PFSK-1 (cell line): ENCODE results near the gene IGSF5.

Experiments
- FOXP2 ChIP-seq: optimal IDR thresholded peaks from 2 replicates; pipeline ENCODE3; 2011; ENCODE audit warnings: borderline replicate concordance, control low read depth, inconsistent platforms; ENCODE audit not compliant: insufficient read depth; ENCODE audit errors: extremely low read length, extremely low read depth
- POLR2AphosphoS5 ChIP-seq: IDR thresholded peaks from 2 replicates; pipeline ENCODE4 v1.6.1; 2012; ENCODE audit warnings: low read depth, mild to moderate bottlenecking, control low read depth, low read length, moderate library complexity
- REST ChIP-seq, 2 experiments: IDR thresholded peaks; 2 replicates each; pipeline versions ENCODE4 v1.6.1 to v1.8.0; 2011 to 2012; ENCODE audit warnings: low read depth in 2 of 2, low read length in 2 of 2, control low read depth in 1 of 2, inconsistent platforms in 1 of 2, mild to moderate bottlenecking in 1 of 2, moderate library complexity in 1 of 2; ENCODE audit not compliant: insufficient read depth in 1 of 2
- SIN3A ChIP-seq: IDR thresholded peaks from 2 replicates; pipeline ENCODE4 v1.6.1; 2012; ENCODE audit warnings: mild to moderate bottlenecking, low read length, moderate library complexity, borderline replicate concordance; ENCODE audit not compliant: insufficient read depth
- TAF1 ChIP-seq: IDR thresholded peaks from 2 replicates; pipeline ENCODE4 v1.6.1; 2012; ENCODE audit warnings: low read length, control low read depth, borderline replicate concordance; ENCODE audit not compliant: insufficient read depth

IGSF5 gene

GRCh38 chr21:39802217-39802616, 57.2 kb downstream of the IGSF5 start:
- TF ChIP-seq SIN3A (no peak), POLR2AphosphoS5 (no peak), TAF1 (no peak), FOXP2 (no peak), REST (IDR thresholded peaks at IDR 0.05; ENCODE audit: insufficient read depth in 1 of 2, low read depth in 2 of 2, low read length in 2 of 2) (no peak)

- TF ChIP-seq SIN3A, result no peak
- no peak for TF ChIP-seq POLR2AphosphoS5
- TF ChIP-seq TAF1, result no peak
- TF ChIP-seq FOXP2, result no peak
- TF ChIP-seq REST (IDR thresholded peaks at IDR 0.05; ENCODE audit: insufficient read depth in 1 of 2, low read depth in 2 of 2, low read length in 2 of 2), result no peak
Observed at GRCh38 chr21:39803393-39803792, 58.4 kb downstream of the IGSF5 start.

GRCh38 chr21:39804240-39804639, 59.3 kb downstream of the IGSF5 start:
- TF ChIP-seq FOXP2, result no peak
- TF ChIP-seq POLR2AphosphoS5, result no peak
- no peak for TF ChIP-seq SIN3A
- no peak for TF ChIP-seq TAF1
- no peak for TF ChIP-seq REST (IDR thresholded peaks at IDR 0.05; ENCODE audit: insufficient read depth in 1 of 2, low read depth in 2 of 2, low read length in 2 of 2)

- TF ChIP-seq REST (IDR thresholded peaks at IDR 0.05; ENCODE audit: insufficient read depth in 1 of 2, low read depth in 2 of 2, low read length in 2 of 2) (no peak), FOXP2 (no peak), TAF1 (no peak), SIN3A (no peak), POLR2AphosphoS5 (no peak)
Observed at GRCh38 chr21:39805983-39806382, 61.0 kb downstream of the IGSF5 start.

- TF ChIP-seq POLR2AphosphoS5, result no peak
- no peak for TF ChIP-seq SIN3A
- no peak for TF ChIP-seq TAF1
- TF ChIP-seq REST (IDR thresholded peaks at IDR 0.05; ENCODE audit: insufficient read depth in 1 of 2, low read depth in 2 of 2, low read length in 2 of 2), result no peak
- TF ChIP-seq FOXP2, result no peak
Observed at GRCh38 chr21:39807738-39808137, 62.8 kb downstream of the IGSF5 start.
